ENCODE data around the gene ACSL3. TPM values are rescaled to one million over a fixed set of nuclear protein-coding genes. Genes with fewer than 3 reads are reported as not detected.

The ACSL3 gene
- total and polyA plus RNA-seq, 12 donors, result 11.0 to 130 (median 70.6) TPM

DNA sequence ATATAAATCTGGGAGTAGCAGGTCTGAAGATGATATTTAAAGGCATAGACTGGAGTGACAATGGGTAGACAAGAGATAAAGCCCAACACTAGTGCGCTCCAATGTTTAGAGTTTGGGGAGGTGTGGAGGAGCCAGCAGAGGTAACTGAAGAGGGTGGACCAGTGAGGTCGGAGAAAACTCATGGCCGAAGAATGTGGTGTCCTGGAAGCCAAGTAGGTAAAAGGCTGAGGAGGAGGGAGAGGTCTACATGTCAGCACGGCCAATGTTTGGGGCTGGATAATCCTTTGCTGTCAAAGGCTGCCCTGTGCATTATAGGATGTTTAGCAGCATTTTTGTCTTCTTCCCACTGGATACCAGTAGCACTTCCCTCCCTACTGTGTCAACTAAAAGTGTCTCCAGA, 112.4 kb downstream of the ACSL3 start:
- Histone ChIP-seq H3K4me1 (replicated peaks in 1 of 2) (no peaks in the 10 kb centered on the region), H3K36me3 (replicated peaks in 1 of 2) (no peaks in the 10 kb centered on the region), H3K4me3 (no peak overlapping the region), H3K27ac (no peak overlapping the region), H3K9me3 (replicated peaks in 1 of 3) (no peaks in the 10 kb centered on the region), H3K27me3 (peaks cover 4% of the 10 kb centered on the region)
- WGBS, 4 donors, result 64 to 75% (median 66%) methylated on average over 4 of the region's 4 CpGs
- TF ChIP-seq, protein P1, sequence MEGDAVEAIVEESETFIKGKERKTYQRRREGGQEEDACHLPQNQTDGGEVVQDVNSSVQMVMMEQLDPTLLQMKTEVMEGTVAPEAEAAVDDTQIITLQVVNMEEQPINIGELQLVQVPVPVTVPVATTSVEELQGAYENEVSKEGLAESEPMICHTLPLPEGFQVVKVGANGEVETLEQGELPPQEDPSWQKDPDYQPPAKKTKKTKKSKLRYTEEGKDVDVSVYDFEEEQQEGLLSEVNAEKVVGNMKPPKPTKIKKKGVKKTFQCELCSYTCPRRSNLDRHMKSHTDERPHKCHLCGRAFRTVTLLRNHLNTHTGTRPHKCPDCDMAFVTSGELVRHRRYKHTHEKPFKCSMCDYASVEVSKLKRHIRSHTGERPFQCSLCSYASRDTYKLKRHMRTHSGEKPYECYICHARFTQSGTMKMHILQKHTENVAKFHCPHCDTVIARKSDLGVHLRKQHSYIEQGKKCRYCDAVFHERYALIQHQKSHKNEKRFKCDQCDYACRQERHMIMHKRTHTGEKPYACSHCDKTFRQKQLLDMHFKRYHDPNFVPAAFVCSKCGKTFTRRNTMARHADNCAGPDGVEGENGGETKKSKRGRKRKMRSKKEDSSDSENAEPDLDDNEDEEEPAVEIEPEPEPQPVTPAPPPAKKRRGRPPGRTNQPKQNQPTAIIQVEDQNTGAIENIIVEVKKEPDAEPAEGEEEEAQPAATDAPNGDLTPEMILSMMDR (IDR thresholded peaks at IDR 0.05), result no peak
- no peak for TF ChIP-seq POLR2A (IDR thresholded peaks at IDR 0.05)
- intact Hi-C loops (cut with DNase I), result loop anchor here in 1 of 2 donors (5.0 to 10.0 kb wide), 2 partner anchors 129 to 822 kb away; no protein-coding TSS in a partner anchor
- no peak for DNase-seq

DNA sequence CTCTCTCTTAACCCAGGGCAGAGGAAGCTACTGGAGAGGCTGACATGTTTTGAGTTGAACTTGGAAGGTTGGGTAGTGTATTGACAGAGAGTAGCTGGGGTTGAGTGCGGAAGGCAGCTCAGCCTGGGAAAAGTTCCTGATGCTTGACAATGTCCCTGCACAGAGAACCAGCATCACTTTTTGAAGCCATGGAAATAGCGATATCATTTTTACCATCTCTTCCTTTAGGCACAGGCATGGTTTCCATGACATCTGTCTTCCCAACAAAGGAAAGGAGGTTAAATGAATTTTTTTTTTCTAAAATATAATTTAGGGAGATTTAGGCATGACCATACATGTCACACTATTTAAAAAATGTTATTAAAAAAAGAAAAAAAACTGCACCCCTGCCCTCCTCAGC, 112.9 kb downstream of the ACSL3 start:
- Histone ChIP-seq H3K27ac (no peak overlapping the region), H3K27me3 (peaks cover 4% of the 10 kb centered on the region), H3K4me3 (no peak overlapping the region), H3K4me1 (replicated peaks in 1 of 2) (no peaks in the 10 kb centered on the region), H3K9me3 (replicated peaks in 1 of 3) (no peaks in the 10 kb centered on the region), H3K36me3 (replicated peaks in 1 of 2) (no peaks in the 10 kb centered on the region)
- 89 to 96% (median 95%) methylated on average over 2 of the region's 2 CpGs for WGBS, 4 donors
- TF ChIP-seq, protein P1 (IDR thresholded peaks at IDR 0.05), result no peak
- TF ChIP-seq POLR2A (IDR thresholded peaks at IDR 0.05), result no peak
- intact Hi-C loops (cut with DNase I), result loop anchor here in 1 of 2 donors (5.0 to 10.0 kb wide), 2 partner anchors 129 to 821 kb away; no protein-coding TSS in a partner anchor
- DNase-seq, result no peak

DNA sequence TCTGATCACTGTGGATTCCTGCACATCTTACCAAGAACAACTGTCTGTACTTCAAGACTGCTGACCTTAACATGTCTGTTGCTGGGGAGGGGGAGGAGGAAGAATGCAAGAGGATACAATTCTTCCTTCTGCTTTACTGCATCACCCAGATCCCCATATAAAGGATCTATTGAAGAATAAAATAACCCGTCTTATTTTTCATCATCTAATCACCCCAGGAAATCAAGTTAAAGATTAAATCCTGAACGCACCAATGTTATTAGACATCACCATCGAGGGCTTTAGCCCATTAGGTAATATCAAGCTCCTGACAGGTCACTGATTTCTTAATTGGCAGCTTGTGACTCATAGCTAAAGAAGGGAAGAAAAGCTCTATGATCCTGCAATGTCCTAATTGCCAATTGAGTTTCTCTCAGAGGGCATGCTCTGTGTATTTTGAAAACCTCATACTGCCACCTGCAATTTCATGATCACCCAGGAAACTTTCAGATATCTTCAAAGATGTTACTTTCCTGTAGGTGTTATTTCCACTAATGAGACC, 115.8 kb downstream of the ACSL3 start:
- H3K27me3 ChIP-seq, result no peaks in the 10 kb centered on the region
- 70 to 79% (median 73%) methylated on average over 3 of the region's 3 CpGs for WGBS, 4 donors
- intact Hi-C loops (cut with DNase I), result loop anchor here in 1 of 2 donors (10.0 kb wide), 1 partner anchor 818 kb away; no protein-coding TSS in a partner anchor
- H3K4me1 ChIP-seq (replicated peaks in 1 of 2), result no peaks in the 10 kb centered on the region
- no peak overlapping the region for H3K4me3 ChIP-seq
- no peaks in the 10 kb centered on the region for H3K9me3 ChIP-seq (replicated peaks in 1 of 3)
- TF ChIP-seq, protein P1 (IDR thresholded peaks at IDR 0.05), result no peak
- TF ChIP-seq POLR2A (IDR thresholded peaks at IDR 0.05), result no peak
- H3K27ac ChIP-seq, result no peak overlapping the region
- no peaks in the 10 kb centered on the region for H3K36me3 ChIP-seq (replicated peaks in 1 of 2)
- no peak for DNase-seq

DNA sequence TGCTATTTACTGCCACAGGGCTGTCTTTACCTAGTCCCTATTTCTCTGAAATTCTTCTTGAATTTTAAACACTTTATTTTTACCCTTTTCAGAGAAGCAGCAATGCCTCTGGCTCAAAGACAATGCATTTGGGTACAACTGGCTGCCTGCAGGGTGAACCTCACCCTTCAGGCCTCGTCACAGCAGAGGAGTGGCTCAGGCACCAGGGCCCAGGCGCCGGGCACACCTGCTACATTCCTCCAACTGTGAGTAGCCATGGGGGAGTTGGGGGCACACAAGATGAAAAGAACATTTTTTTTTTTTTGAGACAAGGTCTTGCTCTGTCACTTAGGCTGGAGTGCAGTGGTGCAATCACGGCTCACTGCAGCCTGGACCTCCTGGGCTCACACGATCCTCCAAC, 116.3 kb downstream of the ACSL3 start:
- Histone ChIP-seq H3K4me1 (replicated peaks in 1 of 2) (no peaks in the 10 kb centered on the region), H3K27me3 (no peaks in the 10 kb centered on the region), H3K36me3 (replicated peaks in 1 of 2) (no peaks in the 10 kb centered on the region), H3K9me3 (replicated peaks in 1 of 3) (no peaks in the 10 kb centered on the region), H3K27ac (no peak overlapping the region), H3K4me3 (no peak overlapping the region)
- WGBS, 4 donors, result 91 to 92% (median 92%) methylated on average over 5 of the region's 5 CpGs
- no peak for DNase-seq
- intact Hi-C loops (cut with DNase I), result loop anchor here in 1 of 2 donors (10.0 kb wide), 1 partner anchor 818 kb away; no protein-coding TSS in a partner anchor
- TF ChIP-seq, protein P1 (IDR thresholded peaks at IDR 0.05), result no peak
- no peak for TF ChIP-seq POLR2A (IDR thresholded peaks at IDR 0.05)
